T-helper 1 cell treated with Interleukin-12 subunit alpha and Interleukin-12 subunit beta and Interleukin-4 antibody, amounts not matched to agents 30 μg/mL and 1 μg/mL, for 36 hours (primary cell): ENCODE measurements around the gene BTNL2.

Experiments
- H3K27ac Mint-ChIP-seq: one replicate; pipeline ENCODE4 v1.8.0; 2021; ENCODE audit warnings: mild to moderate bottlenecking, mixed read lengths
- H3K27me3 Mint-ChIP-seq: one replicate; pipeline ENCODE4 v1.8.0; 2021; ENCODE audit warnings: low read depth, mixed read lengths
- H3K36me3 Mint-ChIP-seq: one replicate; pipeline ENCODE4 v1.8.0; 2021; ENCODE audit warnings: low read depth, mixed read lengths
- H3K4me1 Mint-ChIP-seq: one replicate; pipeline ENCODE4 v1.8.0; 2021; ENCODE audit warnings: low read depth, mixed read lengths
- H3K4me3 Mint-ChIP-seq: one replicate; pipeline ENCODE4 v1.8.0; 2021; ENCODE audit warnings: mild to moderate bottlenecking, moderate library complexity, mixed read lengths
- H3K9me3 Mint-ChIP-seq: one replicate; pipeline ENCODE4 v1.8.0; 2021; ENCODE audit warnings: mixed read lengths

Gene BTNL2

DNA sequence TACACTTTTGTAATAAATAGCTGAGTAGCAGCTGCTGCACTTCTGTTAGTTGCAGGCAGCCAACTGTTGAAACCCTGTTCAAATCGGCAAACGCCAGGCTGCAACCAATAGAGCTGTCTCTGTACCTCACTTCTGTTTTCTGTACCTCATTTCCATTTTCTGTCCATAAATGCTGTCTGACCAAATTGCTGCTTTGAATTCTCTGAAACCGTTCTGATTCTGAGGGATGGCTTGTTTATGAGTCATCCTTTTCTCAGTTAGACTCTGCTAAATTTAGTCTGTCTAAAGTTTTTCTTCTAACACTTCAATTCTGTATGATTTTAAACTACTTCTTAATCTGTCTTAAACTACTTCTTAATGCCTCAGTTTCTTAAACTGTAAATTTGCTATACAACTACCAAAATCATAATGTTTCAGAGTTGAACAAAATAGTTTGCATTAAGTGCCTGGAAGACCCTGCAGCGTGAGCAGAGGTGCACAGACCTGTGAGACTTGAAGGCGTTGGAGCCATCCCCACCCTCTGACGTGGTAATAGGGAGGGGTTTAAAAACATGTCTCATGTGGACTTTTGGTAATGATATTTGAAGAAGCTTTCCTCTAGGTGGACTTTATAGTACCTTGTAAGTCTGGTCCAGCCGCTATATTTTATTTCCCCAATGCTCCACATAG, 9.6 kb downstream of the BTNL2 start:
- H3K27me3 Mint-ChIP-seq: peaks cover 21% of the 10 kb centered on the region
- no peak overlapping the region for H3K27ac Mint-ChIP-seq
- no peak overlapping the region for H3K4me3 Mint-ChIP-seq
- peaks cover 4% of the 10 kb centered on the region for H3K4me1 Mint-ChIP-seq
- no peaks in the 10 kb centered on the region for H3K9me3 Mint-ChIP-seq
- H3K36me3 Mint-ChIP-seq: no peaks in the 10 kb centered on the region

DNA sequence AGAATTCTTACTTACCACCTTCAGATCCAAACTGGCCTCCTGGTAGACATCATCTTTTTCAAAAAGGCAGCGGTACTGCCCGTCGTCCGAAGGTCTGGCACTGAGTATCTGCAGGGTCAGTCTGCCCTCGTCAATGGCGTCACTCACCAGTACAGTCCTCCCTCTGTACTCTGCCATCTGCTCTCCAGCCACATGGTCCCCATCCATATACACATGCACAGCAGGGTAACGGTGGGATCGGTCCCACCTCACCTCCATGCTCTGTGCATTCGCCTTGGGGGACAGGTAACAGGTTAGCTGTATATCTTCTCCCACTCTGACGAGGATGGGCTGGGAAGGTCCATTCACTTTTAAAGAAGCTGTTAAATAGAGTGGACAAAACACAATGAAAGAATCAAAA, 11.0 kb downstream of the BTNL2 start:
- Mint-ChIP-seq H3K4me1 (peaks cover 4% of the 10 kb centered on the region), H3K36me3 (no peaks in the 10 kb centered on the region), H3K27me3 (peaks cover 20% of the 10 kb centered on the region), H3K9me3 (no peaks in the 10 kb centered on the region), H3K27ac (no peak overlapping the region), H3K4me3 (no peak overlapping the region)

DNA sequence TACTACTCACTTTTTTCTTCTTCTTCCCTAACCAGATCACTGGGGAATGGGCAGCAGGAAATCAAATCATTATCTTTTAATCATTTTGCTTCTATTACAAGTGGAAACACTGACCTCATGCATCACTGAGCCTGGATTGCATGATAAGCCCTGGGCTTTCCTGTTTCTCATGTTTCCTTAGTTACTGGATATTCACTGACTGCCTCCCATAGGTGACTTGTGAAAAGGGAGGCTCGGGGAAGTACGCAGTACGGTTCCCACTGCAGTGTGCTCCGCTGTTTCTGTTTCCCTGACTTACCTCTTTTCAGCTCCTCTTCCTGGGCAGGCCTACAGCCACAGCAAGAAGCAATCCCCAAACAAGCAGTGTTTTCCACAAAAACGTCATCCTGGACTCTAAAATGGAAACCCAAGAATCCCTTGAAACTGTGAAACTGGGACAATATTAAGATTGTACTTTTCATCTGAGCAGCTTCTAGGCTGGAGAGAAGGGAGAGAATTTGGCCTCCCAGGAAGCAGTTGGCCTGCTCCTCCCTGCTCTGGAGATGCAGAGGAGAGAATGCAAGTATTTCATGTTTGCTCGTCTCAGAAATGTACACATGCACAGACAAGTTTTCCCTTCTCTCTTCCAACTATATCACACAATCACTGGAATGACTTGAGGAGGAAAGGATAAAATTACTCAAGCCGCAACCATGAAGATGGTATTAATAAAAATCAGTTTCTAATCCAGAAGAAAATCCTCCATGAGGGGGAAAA, 13.1 kb downstream of the BTNL2 start:
- no peaks in the 10 kb centered on the region for H3K36me3 Mint-ChIP-seq
- H3K27ac Mint-ChIP-seq: no peak overlapping the region
- peaks cover 35% of the 10 kb centered on the region for H3K27me3 Mint-ChIP-seq
- H3K4me1 Mint-ChIP-seq: peaks cover 4% of the 10 kb centered on the region
- H3K9me3 Mint-ChIP-seq: no peaks in the 10 kb centered on the region
- no peak overlapping the region for H3K4me3 Mint-ChIP-seq

DNA sequence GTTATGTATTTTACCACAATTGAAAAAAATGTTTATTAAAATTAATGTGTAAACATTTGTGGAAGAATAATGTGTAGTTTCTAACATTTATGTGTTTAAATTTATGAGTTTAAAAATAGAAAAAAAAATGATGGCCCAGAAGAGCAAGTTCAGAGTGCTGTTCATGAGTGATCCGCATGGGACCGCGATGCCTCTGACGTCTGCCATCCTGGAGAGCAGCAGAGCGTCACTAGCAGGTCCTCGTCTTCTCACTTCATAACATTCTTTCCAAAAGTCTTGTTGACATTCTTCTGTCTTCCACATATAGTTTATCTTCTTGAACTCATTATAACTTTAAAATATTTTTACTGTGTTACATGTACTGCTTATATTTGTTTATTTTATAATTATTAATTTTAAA, 15.5 kb downstream of the BTNL2 start:
- Mint-ChIP-seq H3K4me1 (no peaks in the 10 kb centered on the region), H3K27ac (no peak overlapping the region), H3K9me3 (no peaks in the 10 kb centered on the region), H3K27me3 (peaks cover 48% of the 10 kb centered on the region), H3K36me3 (no peaks in the 10 kb centered on the region), H3K4me3 (no peak overlapping the region)

DNA sequence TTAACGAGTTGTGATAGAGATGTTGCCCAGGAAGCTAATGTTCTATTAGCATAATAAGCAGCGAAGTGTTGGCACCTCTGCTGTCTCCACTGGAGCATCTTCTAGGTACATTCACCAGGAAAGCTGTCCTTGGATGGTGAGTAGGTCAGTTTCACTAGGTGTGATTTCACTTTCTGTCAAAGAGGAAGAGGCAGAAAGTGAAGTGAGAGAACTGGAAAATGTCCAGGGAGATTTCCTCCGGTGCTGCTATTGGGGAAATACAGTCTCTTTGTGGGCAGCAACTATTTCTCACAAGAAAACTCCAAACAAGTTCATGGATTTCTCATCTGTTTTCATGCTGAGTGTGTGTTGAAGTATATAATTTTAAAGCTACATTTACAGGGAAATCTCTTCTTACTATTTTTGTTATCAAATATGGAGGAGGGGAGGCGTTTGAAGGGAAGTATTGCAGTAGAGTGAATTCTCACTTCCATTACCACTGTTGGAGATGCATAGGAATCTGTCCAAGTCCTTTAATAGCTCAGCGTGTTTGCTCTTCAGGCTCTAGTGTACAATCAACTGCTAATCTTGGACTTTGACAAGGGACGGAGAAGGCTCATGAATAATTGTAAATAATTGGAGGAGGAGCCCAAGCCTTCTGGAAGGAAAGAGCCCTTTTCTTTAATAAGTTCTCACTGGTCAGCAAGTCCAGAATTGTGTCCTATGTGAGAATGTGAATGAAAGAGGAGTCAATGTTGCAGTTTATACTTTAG, 19.2 kb downstream of the BTNL2 start:
- Mint-ChIP-seq H3K36me3 (no peaks in the 10 kb centered on the region), H3K9me3 (no peaks in the 10 kb centered on the region), H3K4me3 (no peak overlapping the region), H3K27ac (no peak overlapping the region), H3K27me3 (peaks cover 38% of the 10 kb centered on the region), H3K4me1 (no peaks in the 10 kb centered on the region)

DNA sequence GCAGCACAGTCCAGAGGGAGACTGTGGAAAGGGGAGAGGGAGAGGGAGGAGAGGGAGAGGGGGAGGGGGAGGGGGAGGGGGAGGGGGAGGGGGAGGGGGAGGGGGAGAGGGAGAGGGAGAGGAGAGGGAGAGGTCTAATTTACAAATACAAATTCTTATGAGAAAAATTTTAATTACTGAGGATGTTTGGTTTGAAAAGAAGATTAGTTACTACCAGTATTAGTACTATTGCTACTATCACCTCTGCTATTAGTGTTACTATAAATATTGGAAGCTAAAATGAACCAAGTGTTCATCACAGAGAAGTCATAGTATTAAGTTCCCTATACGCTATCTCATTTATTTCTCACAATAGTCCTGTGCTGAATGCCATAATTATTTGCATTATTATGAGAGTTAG, 20.9 kb downstream of the BTNL2 start:
- Mint-ChIP-seq H3K9me3 (no peaks in the 10 kb centered on the region), H3K36me3 (no peaks in the 10 kb centered on the region), H3K4me1 (no peaks in the 10 kb centered on the region), H3K27me3 (peaks cover 38% of the 10 kb centered on the region), H3K27ac (no peak overlapping the region), H3K4me3 (no peak overlapping the region)

DNA sequence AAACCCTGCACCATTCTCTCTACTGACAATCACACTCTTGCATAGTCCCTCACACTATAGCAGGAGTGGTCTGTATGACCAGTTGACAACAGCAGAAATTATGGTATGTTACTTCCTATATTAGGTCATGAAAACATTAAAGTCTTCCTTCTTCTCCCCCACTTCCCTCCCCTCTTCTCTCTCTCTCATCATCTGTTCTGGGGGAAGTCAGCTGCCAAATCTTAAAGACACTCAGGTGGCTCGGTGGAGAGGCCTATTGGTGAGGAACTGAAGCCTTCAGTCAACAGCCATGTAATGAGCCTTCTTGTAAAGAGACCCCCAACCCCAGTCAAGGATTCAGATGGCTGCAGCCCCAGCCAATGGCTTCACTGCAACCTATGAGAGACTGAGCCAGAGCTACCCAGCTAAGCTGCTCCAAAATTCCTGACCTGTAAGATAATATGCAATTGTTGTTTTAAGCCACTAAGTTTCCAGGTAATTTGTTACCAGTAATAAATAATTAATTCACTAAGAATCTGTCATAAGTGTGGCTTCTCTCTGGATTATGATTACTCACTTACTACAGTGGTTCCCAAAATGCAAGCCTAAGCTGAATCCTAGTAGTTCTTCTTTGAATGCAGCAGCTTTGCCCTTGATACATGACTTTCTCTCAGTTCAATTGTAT, 24.1 kb downstream of the BTNL2 start:
- Mint-ChIP-seq H3K27me3 (peaks cover 22% of the 10 kb centered on the region), H3K36me3 (no peaks in the 10 kb centered on the region), H3K9me3 (no peaks in the 10 kb centered on the region), H3K4me3 (no peak overlapping the region), H3K27ac (no peak overlapping the region), H3K4me1 (no peaks in the 10 kb centered on the region)

DNA sequence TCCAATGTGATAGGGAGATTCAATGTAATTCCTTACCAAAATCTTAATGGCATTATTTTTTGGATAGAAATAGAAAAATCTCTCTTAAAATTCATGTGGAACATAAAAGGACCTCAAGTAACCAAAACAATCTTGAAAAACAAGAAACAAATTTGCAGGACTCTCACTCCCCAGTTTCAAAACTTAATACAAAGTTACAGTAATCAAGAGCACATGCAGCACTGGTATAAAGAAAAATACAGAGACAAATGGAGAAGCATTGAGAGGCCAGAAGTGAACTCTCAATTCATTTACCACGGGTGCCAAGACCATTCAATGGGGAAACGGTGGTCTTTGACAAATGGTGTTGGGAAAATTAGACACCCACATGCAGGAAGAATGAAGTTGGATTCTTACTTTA, 27.4 kb downstream of the BTNL2 start:
- no peak overlapping the region for H3K4me3 Mint-ChIP-seq
- peaks cover 26% of the 10 kb centered on the region for H3K27me3 Mint-ChIP-seq
- H3K36me3 Mint-ChIP-seq: no peaks in the 10 kb centered on the region
- no peaks in the 10 kb centered on the region for H3K4me1 Mint-ChIP-seq
- H3K27ac Mint-ChIP-seq: no peak overlapping the region
- no peaks in the 10 kb centered on the region for H3K9me3 Mint-ChIP-seq

DNA sequence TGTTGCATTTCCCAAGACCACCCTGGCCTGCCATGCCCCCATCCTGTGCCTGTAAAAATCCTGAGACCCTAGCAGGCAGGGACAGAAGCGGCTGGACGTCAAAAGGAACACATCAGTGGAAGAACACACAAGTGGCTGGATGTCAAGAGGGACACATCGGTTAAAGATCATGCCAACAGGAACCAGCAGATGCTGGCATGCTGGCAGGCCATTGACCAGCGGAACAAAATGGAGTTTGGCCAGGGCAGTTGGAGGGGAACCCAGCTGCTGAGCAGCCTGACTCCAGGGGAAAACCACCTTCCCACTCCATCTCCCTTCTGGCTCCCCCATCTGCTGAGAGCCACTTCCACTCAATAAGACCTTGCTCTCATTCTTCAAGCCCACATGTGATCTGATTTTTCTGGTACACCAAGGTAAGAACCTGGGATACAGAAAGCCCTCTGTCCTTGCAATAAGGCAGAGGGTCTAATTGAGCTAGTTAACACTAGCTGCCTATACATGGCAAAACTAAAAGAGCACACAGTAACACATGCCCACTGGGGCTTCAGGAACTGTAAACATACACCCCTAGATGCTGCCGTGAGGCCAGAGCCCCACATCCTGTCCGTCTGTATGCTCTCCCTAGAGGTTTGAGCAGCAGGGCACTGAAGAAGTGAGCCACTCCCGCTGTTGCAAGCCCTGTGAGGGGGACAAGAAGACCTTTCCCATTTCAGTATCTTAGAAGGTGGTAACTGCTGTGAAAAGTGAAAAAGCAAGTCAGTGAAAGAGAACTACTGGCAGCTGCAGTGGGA, 31.0 kb downstream of the BTNL2 start:
- H3K4me1 Mint-ChIP-seq: no peaks in the 10 kb centered on the region
- no peak overlapping the region for H3K4me3 Mint-ChIP-seq
- H3K27me3 Mint-ChIP-seq: peaks cover 41% of the 10 kb centered on the region
- H3K9me3 Mint-ChIP-seq: no peaks in the 10 kb centered on the region
- no peak overlapping the region for H3K27ac Mint-ChIP-seq
- H3K36me3 Mint-ChIP-seq: no peaks in the 10 kb centered on the region

DNA sequence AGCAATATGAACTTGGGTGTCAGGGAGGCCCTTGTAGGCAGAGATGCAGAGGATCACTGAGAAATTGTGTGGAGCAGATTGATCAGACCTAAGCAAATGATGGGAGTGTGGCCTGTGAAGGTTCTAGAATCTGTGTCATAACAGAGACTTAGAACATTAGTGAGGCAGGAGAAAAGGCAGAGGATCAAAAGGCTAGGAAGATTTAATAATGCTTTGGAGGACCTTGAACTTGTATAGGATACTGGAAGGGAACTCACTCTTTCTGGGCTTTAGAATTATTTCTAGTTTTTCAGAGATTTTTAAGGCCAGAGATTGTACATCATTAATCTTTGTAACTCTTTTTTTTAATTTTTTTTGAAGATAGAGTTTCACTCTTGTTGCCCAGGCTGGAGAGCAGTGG, 35.2 kb downstream of the BTNL2 start, which contains the start of gene TSBP1:
Gene TSBP1, minus strand, starts transcription at position 101 of the 400 bp plus-strand sequence. CDS start 197 bp downstream, outside the sequence.
- no peaks in the 10 kb centered on the region for H3K9me3 Mint-ChIP-seq
- peaks cover 41% of the 10 kb centered on the region for H3K27me3 Mint-ChIP-seq
- no peak within 1 kb of the TSS for H3K27ac Mint-ChIP-seq
- H3K4me1 Mint-ChIP-seq: peaks cover 5% of the 10 kb centered on the region
- no peak within 1 kb of the TSS for H3K4me3 Mint-ChIP-seq
- no peaks in the 10 kb centered on the region for H3K36me3 Mint-ChIP-seq

DNA sequence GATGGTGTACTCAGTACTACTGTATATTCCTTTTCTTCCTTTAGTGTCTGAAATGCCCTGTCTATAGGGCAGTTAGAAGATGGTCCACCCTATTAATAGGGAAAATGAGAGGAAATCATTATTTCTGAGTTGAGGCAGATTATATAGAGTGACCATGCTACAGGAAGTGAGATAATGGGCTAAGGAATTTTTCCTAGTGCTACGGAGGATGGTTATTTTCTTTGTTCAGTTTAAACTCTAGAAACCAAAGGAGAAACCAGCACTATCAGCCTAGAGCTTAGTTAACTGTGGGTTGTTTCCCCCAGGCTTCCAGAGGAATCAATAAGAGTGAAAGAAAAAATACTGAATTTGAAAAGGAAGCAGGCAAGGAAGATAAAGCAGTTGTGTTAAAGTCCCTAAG, 35.8 kb downstream of the BTNL2 start:
- H3K27ac Mint-ChIP-seq: no peak overlapping the region
- peaks cover 40% of the 10 kb centered on the region for H3K27me3 Mint-ChIP-seq
- no peaks in the 10 kb centered on the region for H3K9me3 Mint-ChIP-seq
- no peaks in the 10 kb centered on the region for H3K36me3 Mint-ChIP-seq
- H3K4me3 Mint-ChIP-seq: no peak overlapping the region
- peaks cover 5% of the 10 kb centered on the region for H3K4me1 Mint-ChIP-seq

DNA sequence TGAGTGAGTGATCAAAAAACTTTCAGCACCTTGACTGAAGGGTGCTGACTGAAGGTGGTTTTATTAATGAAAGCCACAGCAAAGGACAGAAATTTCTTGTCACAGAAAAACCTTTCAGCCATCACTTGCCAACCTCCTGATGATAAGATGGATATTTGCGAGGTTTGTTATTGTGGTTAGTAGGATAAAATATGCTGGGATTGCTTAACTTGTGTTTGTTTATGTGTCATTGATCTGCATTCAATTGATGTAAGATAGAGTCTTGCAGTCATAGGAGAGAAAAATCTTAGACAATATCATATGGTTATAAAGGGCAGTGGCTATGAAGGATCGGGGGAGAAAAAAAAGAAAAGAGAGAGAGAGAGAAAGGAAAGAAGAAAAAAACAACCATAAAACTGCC, 36.5 kb downstream of the BTNL2 start:
- H3K4me1 Mint-ChIP-seq: peaks cover 5% of the 10 kb centered on the region
- no peaks in the 10 kb centered on the region for H3K36me3 Mint-ChIP-seq
- H3K4me3 Mint-ChIP-seq: no peak overlapping the region
- H3K27ac Mint-ChIP-seq: no peak overlapping the region
- peaks cover 39% of the 10 kb centered on the region for H3K27me3 Mint-ChIP-seq
- H3K9me3 Mint-ChIP-seq: no peaks in the 10 kb centered on the region

DNA sequence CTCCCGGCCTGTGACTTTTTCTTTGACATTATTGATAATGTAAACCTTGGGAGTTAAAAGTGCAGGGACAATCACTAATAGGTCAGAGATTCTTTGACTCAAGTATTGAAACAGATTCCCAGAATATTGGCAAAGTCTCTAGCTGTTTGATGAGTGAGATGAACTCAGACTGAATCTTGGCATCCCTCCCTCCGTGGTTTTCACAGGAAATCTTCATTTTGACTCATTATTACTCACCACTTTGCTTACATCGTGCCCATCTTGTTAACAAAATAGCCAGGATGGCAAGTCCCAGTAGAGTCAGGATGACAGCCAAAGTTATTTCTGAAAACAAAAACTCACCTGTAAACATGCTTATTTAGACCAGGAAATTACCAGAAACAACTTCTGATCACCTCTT, 37.3 kb downstream of the BTNL2 start:
- Mint-ChIP-seq H3K4me1 (peaks cover 5% of the 10 kb centered on the region), H3K36me3 (no peaks in the 10 kb centered on the region), H3K27ac (no peak overlapping the region), H3K4me3 (no peak overlapping the region), H3K27me3 (peaks cover 45% of the 10 kb centered on the region), H3K9me3 (no peaks in the 10 kb centered on the region)

DNA sequence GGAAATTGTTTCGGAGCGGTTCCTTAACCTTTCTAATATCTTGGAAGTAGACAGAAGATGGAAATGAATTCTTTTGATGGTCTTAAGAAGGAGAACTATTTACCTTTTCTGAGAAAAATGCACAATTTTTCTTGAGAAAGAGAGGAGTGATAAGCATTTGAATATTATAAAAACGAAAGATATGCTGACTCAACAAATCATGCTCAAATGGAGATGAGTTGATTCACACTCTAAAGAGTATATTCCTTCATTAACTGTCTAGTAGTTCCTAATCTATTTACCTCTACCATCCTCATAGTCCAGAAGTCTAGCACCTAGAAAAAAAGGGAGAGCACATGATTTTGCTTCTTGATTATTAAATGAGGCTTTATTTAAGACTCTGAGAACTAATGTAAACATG, 39.3 kb downstream of the BTNL2 start:
- Mint-ChIP-seq H3K27ac (no peak overlapping the region), H3K27me3 (peaks cover 52% of the 10 kb centered on the region), H3K4me1 (peaks cover 5% of the 10 kb centered on the region), H3K4me3 (no peak overlapping the region), H3K9me3 (no peaks in the 10 kb centered on the region), H3K36me3 (no peaks in the 10 kb centered on the region)
